GM19372 (cell line): ENCODE results near the gene TMEM30B.

ENCODE experiments used
- ATAC-seq: cut with Tn5 transposase; IDR thresholded peaks from one replicate; pipeline ENCODE4 v1.9.1; 2021; ENCODE audit warnings: mild to moderate bottlenecking, low read depth, moderate library complexity; ENCODE audit not compliant: unreplicated experiment

Gene TMEM30B

GRCh38 chr14:61269321-61270083 is 11.6 kb downstream of the TMEM30B start:
- ATAC-seq: peak; percentile 88

DNA sequence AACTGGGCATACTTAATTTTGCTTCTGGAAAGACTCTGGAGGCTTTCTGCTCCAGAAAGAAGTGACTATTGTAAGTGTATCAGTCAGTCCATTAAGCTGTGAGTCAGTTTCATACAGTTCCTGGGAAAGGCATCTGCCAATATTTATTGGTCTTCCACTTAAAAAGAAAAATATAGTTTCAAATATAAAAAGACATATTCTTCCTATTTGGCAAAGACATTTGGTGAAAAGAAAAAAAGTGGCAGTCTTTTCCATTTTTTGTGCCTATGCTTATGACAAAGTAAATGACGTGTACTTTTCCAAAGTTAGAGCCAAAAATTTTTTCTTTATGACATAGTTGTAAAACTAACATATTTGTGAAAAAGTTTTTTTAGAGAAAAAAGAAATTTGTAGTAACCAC is 12.3 kb downstream of the TMEM30B start:
- no peak for ATAC-seq

DNA sequence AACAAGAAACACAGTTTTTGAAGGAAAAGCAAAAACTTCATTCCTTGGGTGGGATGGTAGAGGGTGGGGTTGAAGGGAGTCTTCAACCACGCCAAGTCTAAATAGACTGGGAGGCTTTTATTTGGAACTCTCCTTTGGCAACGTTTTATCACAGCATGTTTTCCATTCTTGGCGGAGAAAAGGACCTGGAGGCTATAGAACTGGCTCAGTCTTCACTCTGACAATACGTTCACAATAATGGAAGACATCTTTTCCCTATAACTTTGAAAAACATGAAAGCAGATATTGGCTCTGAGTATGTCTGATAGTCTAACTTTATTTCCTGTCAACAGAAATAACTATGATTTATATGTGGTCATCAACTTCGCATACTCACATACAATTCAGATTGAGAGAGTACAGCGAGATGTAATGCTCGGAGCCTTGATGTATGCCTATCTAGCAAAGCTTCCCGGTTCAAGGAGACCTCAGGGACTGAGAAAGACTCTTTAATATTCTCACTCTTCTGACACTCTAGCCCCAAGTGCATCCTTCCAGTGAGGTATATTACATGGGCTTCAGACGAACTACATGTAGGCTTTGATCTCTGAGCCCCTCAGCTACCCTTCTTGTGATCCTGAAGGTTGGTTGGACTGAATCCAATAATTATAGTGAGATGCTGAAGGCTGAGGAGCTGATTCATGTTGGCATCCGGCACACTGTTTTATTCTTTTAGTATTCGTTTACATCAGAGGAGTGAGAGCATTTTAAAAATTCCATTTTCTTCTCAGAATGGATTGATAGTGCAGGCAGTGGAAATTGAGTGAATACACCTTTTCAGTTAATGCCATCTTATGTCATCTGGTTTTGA is 14.0 kb downstream of the TMEM30B start:
- no peak for ATAC-seq

GRCh38 chr14:61266436-61266835 is 14.7 kb downstream of the TMEM30B start:
- ATAC-seq: no peak

- no peak for ATAC-seq
These were observed 16.5 kb downstream of the TMEM30B start for GRCh38 chr14:61264651-61265050.

DNA sequence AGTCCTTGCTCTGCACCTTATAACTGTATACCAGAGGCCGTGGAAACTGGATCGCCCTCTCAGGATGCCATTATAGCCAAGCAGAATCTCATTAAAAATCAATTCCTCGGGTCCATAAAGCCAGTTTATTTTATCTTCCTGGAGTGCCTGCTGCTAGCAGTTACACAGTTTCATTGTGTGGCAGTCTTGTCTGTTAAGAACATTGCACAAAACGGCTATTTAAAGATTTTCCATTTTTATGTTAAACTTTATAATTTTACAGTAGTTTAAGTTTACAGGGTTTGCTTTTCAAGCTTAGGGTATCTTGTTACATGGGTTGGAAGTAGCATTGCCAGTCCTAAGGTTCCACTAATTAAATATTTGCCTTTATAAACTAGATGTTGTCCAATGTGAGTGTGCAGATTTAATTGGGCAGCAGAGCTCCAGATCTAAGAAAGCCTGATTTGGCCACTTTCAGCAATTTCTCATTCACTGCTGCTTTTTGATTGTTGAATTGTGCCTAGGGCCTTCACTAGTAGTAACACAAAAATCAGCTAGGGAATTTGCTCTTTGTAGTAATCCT is 17.0 kb downstream of the TMEM30B start:
- no peak for ATAC-seq

GRCh38 chr14:61262082-61262481 is 19.1 kb downstream of the TMEM30B start:
- ATAC-seq: no peak

GRCh38 chr14:61260939-61261776 is 20.0 kb downstream of the TMEM30B start:
- ATAC-seq: no peak

DNA sequence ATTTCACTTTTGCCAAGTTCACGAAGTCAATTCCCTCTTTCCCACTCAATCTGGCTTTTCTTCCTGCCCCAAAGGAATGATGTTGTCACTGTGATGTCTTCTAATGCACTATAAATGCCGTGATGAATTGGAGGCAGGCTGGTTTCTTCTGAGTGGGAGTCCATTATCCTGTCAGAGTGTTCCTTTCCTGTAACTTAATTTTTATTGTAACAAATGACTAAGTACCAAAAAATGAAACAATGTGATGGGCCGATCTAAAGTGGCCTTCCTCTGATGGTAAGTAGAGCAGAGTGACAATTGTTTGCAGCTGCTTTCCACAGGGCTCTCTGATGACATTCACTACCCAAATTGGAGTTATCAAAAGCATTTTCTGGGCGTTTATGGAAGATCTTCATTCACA is 22.2 kb downstream of the TMEM30B start:
- no peak for ATAC-seq

GRCh38 chr14:61257469-61258057 is 23.6 kb downstream of the TMEM30B start:
- no peak for ATAC-seq

DNA sequence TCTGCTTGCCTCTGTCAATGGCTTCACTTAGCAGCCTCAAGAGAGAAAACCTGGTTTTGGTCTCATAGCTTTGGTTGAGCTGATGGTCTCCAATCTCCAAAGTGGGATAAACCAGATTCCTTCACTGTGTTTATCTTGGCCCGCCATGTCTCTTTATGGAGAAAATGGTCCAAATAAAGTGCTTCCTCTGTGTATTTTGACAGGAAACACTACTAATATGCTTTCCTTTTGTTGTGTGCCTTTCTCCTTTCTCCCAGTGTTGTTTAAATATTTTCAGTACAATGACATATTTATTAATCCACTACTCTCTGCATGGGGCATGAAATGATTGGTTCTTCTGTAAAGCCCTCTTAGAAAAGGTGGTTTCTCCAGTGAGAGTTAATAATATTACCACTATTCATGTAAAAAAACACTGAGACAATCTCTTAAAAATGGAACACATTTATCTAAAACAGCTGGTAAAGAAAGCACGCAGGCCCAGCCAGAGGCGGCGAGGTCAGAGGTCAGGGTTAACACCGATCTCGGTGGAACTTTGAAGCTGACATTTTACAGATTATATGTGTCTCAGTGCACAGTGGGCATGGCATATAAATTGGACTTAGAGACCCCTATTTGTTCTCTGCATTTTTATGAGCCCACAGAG is 24.2 kb downstream of the TMEM30B start:
- ATAC-seq: no peak

DNA sequence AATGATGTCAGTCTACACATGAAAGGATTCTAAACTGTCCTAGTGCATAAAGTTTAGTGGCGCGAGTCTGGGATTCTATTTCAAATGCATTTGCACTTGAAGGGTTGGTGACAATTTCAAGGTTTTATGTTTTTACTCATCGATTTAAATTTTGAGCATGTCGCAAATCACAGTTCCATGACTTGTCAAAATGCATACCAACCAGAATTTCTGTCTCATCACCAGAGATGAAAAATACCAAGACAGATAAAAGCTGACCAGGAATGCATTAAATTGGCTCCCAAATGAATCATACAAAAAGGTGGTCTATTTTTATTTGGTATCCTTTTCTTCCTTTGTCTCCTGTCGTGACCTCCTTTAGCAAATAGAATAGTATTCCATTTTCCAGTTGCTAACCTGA is 25.2 kb downstream of the TMEM30B start:
- no peak for ATAC-seq

DNA sequence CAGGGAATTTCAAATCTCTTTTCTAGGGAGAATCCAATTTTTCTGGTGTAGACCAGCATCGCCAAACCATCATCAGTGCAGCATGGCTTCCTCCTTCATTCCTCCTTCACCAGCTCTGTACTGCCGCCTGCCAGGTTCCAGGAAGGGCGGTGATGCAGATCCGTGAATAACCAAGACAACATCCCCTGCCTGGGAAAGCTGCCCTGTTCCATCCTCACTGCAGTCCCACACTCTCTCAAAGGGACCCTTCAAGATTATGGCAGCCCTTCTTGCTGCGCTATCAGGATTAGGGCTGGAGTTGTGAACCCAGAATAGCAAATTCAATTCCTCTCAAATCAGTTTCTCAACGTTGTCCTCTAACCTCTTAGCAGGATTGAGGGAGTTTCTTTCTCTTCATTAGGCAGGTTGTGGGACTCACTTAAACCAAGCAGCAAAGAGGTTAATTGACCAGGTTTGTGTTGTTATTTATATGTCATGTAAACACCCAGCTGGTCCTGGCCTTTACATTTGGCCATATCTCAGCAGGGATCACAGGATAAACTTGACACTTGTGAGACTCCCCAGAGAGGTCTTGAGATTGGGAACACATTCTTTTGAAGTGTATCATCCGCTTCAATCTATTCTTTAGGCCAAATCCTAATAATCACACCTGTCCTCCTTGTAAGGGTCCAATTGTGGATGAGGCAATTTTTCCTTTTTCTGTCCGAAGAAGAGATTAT is 26.2 kb downstream of the TMEM30B start:
- ATAC-seq: no peak

- ATAC-seq: no peak
These were observed 27.9 kb downstream of the TMEM30B start for GRCh38 chr14:61253064-61253738.

- no peak for ATAC-seq
These were observed 28.6 kb downstream of the TMEM30B start for GRCh38 chr14:61252369-61253063.

DNA sequence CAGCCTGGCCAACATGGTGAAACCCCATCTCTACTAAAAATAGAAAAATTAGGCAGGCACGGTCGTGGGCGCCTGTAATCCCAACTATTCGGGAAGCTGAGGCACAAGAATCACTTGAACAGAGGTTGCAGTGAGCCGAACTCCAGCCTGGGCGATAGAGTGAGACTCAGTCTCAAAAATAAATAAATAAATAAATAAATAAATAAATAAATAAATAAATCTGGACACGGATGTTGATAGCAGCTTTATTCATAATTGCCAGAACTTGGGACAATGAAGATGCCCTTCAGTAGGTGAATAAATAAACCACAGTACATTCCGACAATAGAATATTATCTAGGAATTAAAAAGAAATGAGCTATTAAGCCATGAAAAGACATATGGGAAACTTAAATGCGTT is 31.1 kb downstream of the TMEM30B start:
- no peak for ATAC-seq

DNA sequence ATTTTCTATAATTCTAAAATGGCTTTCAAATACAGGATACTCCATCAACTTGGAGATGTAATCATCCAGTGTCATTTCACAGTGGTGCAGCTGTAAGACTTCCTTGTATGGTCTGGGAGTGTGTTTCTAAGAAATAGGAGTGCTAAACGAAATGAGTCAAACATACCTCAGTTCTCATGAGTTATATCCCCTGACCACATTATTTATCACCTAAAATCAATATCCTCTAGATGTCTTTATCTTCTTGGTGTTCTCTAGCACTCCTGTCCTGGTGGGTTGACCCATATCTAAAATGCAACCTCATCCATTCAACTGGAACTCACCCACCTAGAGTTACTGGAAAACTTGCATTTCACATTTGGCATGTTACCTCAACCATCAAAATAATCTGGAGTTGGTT is 33.2 kb downstream of the TMEM30B start:
- ATAC-seq: no peak

GRCh38 chr14:61246721-61247120 is 34.4 kb downstream of the TMEM30B start:
- no peak for ATAC-seq
